Kidney epithelial cell (primary cell): Measurements from ENCODE around the gene MAP3K20. TPM values are rescaled to one million over a fixed set of nuclear protein-coding genes. Genes with fewer than 3 reads are reported as not detected.

Experiments used
- DNase-seq: peaks from one replicate; pipeline ENCODE4 v3.0.0-alpha.2; 2010; ENCODE audit warnings: low read depth
- H3K27me3 ChIP-seq: 2 replicates; pipeline ENCODE4 v1.6.0; 2011; ENCODE audit warnings: low read length; ENCODE audit not compliant: control insufficient read depth, insufficient read depth
- H3K36me3 ChIP-seq: 2 replicates; pipeline ENCODE4 v1.5.1; 2011; ENCODE audit warnings: low read length; ENCODE audit not compliant: control insufficient read depth, insufficient read depth
- H3K4me3 ChIP-seq: 2 replicates; pipeline ENCODE4 v1.5.1; 2011; ENCODE audit warnings: low read depth, mild to moderate bottlenecking, control low read depth, low read length
- total RNA-seq: library from RNA; depleted of rRNA; stranded (reverse); fragments of >200 nt; gene quantifications from 2 replicates; pipeline ENCODE4 v1.2.3, GENCODE V29; 2015
- TF ChIP-seq, protein P1 (sequence below): IDR thresholded peaks from 2 replicates; pipeline ENCODE4 v1.5.1; 2011; ENCODE audit warnings: mild to moderate bottlenecking, moderate library complexity, low read length, control low read depth, inconsistent platforms; ENCODE audit not compliant: insufficient read depth, poor library complexity, severe bottlenecking

MAP3K20 gene
- total RNA-seq, 1 donor from 2014 or later, result 18.9 TPM

DNA sequence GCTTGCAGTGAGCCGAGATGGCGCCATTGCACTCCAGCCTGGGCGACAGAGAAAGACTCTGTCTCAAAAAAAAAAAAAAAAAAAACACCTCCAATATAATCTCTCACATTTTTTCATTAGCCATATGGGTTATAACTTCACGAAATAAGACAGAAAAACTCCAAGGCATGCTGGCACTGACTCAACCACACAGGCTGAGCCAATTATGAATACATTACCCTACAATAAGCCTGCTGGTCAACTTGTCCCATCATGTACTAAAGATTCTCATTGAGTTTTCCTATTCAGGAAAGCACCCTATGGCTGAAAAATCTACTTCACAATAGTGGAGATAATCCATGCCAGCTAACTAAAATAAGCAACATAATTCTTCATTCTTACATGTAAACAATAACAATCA is 12.8 kb upstream of the MAP3K20 start:
- DNase-seq, result no peak
- no peak overlapping the region for H3K4me3 ChIP-seq

DNA sequence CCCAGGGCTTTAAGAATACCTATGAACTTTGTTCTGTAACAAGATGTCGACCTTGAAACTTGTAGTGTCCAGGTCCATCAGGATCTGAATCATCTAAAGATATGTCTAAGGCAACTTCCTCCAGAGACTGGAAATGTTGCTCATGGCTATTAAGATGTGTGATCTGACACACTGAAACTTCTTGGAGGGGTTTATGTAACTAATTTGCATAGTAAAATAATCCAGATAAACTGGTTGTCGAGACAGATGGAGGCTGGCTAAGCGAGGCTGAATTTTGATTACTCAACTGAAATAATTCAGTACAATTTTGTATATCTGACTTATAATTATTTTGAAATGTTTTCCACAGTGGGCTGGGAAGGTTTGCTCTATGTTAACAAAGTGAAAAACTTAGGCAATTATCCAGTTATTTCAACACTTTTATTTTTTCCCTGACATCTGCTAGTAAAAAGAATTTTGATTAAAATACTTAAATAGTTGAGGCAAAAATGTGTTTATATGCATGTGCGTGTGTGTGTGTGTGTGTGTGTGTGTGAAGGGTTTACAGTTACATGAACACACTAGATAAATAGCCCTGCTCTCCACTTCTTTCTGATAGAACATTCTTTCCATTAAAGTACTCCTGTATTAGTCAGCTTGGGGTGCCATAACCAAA is 11.4 kb upstream of the MAP3K20 start:
- Histone ChIP-seq H3K27me3 (no peaks in the 10 kb centered on the region), H3K36me3 (no peaks in the 10 kb centered on the region), H3K4me3 (no peak overlapping the region)
- no peak for DNase-seq
- TF ChIP-seq, protein P1, sequence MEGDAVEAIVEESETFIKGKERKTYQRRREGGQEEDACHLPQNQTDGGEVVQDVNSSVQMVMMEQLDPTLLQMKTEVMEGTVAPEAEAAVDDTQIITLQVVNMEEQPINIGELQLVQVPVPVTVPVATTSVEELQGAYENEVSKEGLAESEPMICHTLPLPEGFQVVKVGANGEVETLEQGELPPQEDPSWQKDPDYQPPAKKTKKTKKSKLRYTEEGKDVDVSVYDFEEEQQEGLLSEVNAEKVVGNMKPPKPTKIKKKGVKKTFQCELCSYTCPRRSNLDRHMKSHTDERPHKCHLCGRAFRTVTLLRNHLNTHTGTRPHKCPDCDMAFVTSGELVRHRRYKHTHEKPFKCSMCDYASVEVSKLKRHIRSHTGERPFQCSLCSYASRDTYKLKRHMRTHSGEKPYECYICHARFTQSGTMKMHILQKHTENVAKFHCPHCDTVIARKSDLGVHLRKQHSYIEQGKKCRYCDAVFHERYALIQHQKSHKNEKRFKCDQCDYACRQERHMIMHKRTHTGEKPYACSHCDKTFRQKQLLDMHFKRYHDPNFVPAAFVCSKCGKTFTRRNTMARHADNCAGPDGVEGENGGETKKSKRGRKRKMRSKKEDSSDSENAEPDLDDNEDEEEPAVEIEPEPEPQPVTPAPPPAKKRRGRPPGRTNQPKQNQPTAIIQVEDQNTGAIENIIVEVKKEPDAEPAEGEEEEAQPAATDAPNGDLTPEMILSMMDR, result no peak

More for the DNA sequence above, 12.8 kb upstream of the MAP3K20 start:
- TF ChIP-seq, protein P1, result no peak
- Histone ChIP-seq H3K36me3 (no peaks in the 10 kb centered on the region), H3K27me3 (no peaks in the 10 kb centered on the region)

DNA sequence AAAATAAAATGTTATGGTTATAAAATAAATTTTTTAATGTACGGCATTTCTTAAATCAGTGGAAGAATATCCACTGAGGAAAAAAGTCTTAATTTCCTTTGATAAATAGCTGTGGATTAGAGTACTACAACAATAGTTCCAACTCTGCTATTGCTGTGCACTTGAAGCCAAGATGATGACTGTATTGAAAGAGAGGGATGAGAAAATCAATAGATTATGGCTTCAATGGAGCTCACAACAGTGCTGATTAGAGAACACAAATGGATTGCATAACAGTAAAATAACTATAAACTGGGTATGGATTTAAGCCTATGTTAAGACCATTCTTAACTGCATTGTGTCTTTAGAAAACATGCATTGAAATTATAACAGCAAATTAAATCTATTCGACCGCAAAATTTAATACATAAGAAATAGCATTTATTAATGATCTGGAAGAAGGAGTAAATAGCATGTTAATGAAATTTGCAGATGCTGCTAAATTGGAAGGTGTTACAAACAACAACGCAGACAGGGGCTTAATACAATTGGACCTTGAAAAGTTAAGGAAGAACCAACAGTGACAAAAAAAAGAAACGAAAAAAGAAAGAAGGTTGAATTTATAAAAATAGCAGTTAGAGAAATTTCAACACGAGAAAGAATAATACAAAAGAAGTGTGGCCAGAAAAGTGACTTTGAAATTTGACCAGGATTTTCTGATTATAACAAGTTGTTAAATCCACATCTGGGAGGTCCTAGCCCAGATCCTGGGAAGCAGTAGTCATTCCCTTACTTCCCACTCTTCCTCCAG is 8.6 kb upstream of the MAP3K20 start:
- no peak for DNase-seq
- no peak overlapping the region for H3K4me3 ChIP-seq
- TF ChIP-seq, protein P1, result no peak
- no peaks in the 10 kb centered on the region for H3K27me3 ChIP-seq
- H3K36me3 ChIP-seq, result no peaks in the 10 kb centered on the region

DNA sequence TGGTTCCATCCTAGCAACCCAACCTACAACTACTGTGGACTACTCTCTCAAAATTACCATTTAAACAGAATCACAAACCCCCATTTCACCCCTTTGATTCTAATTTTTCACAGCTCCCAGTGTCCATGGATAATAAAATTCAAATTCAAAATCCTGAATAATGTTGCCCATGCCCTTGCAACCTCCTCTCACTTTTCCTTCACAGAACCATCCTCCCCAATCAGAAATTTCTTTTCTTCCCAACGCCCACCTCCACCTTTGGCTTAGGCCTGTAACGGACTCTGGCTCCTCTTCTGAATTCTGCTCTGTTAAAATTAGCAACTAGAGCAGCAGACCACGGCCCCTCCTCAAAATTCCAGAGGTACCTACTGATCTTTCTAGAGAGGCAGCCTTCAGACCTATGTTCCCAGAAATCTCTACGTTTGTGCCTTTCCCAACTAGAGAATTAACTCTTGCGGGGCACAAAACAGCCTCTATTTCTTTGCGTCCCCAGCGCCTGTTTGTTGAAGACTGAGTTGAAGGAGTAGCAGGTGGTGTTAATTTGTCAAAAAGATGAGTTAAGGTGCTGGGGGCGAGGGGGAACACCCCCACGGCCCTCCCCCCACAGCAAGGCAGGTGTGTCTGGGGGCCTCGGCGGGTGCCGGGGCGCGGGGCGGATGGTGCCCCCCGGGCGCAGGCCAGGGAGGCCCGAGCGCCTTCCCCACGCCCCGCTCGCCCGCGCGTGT is 428 bp upstream of the MAP3K20 start:
- Histone ChIP-seq H3K4me3 (peak overlapping the region; percentile 69), H3K36me3 (no peaks in the 10 kb centered on the region), H3K27me3 (no peaks in the 10 kb centered on the region)
- no peak for DNase-seq
- TF ChIP-seq, protein P1, result no peak

DNA sequence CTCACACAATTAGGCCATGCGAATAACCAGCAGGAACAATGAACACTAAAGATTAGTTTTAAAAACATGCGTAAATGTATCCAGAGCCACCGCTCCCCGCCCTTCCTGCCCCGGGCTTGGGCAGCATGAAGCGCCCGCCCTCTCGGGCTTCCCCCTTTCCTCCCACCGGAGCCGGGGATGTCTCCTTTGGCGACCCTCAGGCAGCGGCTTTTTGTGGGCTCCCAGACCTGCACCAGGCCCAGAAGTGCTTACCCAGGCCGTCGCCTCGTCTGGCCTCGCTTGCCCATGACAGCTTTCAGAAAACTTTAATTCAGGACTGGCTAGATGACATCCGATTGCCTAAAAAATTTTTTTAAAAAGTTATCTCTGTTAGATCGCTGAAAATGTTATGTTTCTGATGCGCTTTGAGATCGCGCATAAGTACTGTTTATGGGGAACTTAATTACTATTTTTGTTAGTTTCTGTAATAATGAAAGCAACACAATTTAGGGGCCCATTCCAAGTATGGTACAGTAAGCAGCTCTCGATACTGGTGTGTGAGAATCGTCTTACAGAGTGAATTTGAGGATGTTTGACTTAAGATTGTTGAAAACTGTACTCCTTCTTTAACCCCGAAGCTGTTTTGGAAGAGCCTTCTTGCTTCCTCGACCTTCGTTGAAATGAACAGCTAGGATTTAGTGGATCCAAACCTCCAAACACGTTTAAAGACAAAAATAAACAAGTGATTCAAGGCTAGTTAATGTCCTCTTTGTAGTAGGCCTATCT is 1.1 kb downstream of the MAP3K20 start:
- Histone ChIP-seq H3K36me3 (no peaks in the 10 kb centered on the region), H3K27me3 (no peaks in the 10 kb centered on the region), H3K4me3 (peak overlapping the region; percentile 69)
- TF ChIP-seq, protein P1, result no peak
- no peak for DNase-seq
